ENCODE measurements around the gene ADGRA3.

- TF ChIP-seq CTCF (IDR thresholded peaks at IDR 0.05) (no peak), POLR2AphosphoS5 (IDR thresholded peaks at IDR 0.05) (no peak), POLR2A (IDR thresholded peaks at IDR 0.05) (no peak)
These were observed 42.6 kb downstream of the ADGRA3 start for GRCh38 chr4:22473268-22473667.
